Fibroblast of skin of back (primary cell): ENCODE measurements around the gene KISS1R.

Experiments used
- DNase-seq: peaks from one replicate; pipeline ENCODE4 v3.0.0-alpha.2; 2013

Gene KISS1R

DNA sequence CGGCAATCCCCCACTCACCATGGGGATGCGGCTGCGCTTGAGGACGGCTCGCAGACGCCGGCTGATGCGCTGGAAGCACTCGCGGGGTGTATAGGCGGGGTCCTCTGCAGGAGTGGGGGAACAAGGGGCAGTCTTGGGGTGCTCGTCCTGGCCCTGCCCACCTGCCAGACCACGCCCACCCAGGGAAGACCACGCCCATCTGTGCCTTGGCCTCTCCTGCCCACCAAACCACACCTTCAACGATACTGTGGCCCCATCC lies 17.2 kb upstream of the KISS1R start:
- no peak for DNase-seq

DNA sequence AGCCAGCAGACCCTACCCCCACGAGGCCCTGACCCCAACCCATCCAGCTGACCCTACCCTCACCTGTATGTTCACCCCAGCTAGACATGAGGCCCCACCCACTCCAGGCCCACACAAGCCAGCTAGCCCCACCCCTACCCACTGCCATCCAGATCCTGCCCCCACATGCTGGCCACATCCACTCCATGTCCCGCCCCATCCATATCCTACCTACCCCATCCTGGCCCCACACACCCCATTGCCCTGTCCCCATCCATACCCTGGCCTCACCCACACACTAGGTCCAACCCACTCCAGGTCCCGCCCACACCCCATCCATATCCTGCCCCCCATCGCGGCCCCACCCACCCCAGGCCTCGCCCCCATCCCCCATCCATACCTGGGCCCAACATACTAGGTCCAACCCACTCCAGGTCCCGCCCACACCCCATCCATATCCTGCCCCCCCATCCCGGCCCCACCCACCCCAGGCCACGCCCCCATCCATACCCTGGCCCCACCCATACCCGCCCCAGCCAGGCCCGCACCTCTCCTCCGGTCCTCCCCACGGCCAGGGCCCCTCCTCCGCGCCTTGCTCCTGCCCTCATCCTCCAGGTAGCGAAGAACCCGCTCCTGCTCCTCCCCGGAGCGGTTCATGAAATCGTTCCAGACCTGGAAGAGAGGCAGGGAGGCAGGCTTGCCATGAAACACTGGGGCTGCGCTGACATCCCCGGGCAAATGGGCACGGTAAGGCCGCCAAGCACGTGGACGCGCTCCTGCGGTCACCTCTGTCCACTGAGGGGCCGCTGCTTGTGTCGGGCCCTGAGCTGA lies 16.6 kb upstream of the KISS1R start:
- DNase-seq = no peak

DNA sequence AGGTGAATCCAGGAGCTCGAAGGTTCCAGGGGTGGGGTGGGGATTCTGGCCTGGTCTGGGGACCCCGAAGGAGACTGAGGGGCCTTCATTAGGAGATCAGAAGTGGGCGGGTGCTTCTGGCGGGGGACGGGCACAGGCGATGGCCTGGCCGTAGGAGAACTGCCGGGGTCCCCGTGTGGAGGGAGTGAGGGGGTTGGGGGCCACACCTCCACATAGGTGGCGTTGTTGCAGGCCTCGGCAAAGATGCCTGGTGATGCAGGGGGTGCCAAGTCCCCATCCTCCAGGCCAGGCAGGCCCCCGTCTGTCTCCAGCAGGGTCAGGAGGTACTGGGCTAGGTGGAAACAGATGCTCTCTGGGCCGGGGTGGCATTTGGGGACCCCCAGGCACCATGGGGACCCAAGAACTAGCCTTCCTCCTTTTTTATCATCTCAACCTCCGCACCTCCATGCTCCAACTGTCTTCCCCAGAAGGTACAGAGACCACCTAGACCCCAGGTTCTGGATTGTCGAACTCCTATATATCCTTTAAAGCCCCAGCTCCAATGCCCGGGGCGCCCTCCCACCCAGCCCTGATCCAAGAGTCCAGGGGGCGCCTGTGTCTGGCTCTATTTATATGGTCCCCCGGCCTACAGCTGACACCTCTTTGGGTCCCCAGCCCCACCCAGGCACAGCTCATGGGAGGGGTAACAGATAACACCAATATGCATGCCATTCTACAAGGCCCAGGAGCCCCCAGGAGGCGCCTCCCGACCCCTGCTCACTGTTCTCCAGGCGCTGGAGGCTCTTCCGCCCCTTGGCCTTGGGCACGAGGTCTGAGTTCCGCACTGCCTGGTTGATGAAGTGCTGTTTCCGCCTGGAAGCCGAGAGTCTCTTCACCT lies 15.7 kb upstream of the KISS1R start:
- DNase-seq = no peak

DNA sequence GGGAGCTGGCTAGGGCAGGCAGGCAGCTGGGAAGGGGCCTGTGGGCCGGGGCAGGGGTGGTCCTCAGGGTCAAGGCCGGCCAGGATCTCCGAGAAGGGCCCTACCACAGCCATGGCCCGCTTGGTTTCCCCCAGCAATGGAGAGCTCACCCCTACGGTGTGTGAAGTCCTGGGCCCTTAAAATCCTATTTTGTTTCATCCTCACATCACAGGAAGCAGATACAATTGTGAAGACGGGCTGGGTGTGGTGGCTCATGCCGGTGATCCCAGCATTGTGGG lies 15.1 kb upstream of the KISS1R start:
- no peak for DNase-seq

DNA sequence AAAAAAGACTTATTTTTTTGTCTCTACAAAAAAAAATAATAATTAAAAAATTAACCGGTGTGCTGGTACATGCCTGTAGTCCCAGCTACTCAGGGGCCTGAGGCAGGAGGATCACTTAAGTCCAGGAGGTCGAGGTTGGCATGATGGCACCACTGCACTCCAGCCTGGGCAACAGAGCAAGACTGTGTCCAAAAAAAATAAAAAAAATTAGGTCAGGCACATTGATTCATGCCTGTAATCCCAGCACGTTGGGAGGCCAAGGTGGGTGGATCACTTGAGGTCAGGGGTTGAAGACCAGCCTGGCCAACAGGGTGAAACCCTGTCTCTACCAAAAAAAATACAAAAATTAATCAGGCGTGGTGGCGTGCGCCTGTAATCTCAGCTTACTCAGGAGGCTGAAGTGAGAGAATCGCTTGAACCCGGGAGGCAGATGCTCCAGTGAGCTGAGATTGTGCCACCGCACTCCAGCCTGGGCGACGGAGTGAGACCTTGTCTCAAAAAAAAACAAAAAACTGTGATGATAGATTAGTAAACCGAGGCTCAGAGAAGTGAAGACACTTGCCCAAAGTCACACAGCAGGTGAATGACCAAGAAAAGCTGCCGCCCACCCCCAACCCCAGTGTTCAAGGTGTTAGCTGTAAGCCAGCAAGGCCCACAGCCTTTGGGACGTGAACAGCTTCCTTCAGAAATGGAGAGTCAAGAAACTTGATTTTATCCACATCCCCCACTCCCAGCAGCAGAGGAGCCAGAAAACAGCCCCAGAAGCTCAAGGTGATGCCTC lies 14.5 kb upstream of the KISS1R start:
- DNase-seq = no peak

DNA sequence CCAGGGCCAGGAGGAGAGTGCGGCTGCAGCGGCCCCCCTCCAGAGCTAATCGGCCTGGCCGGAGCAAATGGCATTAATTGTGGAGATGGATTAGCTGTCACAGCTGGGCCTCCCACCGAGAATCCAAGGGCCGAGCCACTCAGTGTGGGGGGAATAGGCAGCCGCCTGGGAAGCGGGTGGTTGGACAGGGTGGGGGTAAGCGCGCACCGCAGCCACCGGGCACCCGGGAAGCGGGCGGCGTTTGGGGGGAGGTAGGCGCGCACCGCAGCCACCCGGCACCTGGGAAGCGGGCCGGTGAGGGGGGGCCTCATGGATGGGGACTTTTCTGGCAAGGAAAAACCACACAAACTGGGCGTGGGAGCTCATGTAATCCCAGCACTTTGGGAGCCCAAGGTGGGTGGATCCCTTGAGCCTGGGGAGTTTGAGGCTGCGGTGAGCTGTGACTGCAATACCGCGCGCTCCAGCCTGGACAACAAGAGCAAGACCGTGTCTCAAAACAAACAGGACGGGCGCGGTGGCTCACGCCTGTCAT lies 13.8 kb upstream of the KISS1R start:
- DNase-seq = peak; percentile 21

DNA sequence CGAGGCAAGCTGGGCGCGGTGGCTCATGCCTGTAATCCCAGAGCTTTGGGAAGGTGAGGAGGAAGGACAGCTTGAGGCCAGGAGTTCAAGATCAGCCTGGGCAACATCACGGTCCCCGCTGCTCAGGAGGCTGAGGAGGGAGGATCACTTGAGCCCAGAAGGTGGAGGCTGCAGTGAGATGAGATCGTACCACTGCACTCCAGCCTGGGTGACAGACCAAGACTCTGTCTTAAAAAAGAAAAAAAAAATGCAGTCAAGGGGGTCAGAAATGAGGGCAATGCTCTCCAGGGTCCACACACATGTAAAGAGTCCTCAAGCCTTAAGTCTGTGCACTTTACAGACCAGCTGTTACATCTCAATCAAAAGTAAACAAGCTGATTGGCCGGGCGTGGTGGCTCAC lies 12.6 kb upstream of the KISS1R start:
- DNase-seq = no peak

DNA sequence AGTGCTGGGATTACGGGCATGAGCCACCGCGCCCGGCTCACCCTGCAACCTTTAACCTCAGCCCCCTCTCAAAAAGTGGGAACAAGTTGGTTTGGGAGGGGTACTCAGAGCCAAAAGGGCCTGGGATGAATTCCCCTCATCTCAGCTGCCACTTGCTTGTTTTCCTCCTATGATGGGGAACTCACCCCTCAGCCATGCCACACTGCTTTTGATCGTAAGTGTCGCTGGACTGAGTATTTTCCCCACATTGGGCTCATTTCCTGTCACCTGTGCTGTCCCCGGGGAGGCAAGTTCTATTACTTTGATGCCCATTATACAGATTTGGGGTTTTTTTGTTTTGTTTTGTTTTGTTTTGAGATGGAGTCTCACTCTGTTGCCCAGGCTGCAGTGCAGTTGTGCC lies 10.7 kb upstream of the KISS1R start:
- no peak for DNase-seq

DNA sequence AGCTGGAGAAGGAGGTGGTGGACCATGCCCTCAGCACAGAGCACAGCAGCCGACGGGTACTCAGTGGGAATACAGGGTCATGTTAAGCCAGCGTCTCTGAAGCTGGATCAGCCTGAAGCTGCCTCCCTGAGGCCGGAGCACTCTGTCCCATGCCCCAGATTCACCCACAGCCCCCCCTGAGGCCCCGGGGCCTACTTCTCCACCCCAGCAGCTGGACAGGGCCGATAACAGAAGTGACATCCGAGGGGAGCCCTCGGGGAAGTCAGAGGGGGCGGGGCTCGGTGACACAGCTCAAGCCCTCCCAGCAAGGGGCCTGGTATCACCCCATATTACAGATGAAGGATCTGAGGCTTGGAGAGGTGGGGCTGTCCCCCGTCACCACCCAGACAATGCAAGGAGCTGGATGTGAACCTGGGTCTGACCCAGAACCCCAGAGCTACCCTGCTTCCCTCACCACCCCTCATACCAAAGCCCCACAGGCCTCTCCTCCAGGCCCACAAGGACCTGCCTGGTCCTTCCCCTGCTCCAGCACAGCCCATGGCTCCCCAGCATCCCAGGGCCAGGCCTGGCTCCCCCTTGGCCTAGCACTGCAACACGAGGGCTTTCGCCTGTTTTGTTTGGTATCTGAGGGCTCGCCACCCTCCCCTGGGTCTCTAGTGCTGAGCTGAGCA lies 9.8 kb upstream of the KISS1R start:
- DNase-seq = no peak

DNA sequence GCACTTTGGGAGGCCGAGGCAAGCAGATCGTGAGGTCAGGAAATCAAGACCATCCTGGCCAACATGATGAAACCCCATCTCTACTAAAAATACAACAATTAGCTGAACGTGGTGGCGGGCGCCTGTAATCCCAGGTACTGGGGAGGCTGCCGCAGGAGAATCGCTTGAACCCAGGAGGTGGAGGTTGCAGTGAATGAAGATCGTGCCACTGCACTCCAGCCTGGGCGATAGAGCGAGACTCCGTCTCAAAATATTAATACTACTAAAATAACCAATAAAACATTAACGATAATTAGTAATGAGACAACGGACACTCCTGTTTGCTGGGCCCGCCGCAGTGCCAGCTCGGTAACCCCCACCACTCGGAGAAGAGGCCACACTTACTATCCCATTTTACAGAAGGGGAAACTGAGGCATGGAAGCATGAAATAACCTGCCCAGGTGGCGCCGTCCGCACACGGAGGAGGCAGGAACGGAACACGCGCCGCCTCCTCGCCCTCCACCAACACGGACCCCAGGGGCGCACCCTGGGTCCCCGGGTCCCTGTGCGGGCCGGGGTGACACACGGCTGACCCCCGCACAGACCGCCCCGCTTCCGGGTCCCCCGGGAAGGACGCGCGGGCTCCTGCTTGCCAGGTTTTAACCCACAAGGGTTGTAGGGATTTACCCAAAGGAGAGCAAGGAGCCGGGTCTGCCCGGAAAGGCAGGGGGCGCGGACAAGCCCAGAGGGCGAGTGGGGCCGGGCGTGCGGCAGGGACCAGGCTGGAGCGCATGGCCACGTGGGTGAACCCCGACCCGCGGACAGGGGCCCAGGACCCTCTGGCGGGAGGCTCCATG lies 5.7 kb upstream of the KISS1R start:
- no peak for DNase-seq

DNA sequence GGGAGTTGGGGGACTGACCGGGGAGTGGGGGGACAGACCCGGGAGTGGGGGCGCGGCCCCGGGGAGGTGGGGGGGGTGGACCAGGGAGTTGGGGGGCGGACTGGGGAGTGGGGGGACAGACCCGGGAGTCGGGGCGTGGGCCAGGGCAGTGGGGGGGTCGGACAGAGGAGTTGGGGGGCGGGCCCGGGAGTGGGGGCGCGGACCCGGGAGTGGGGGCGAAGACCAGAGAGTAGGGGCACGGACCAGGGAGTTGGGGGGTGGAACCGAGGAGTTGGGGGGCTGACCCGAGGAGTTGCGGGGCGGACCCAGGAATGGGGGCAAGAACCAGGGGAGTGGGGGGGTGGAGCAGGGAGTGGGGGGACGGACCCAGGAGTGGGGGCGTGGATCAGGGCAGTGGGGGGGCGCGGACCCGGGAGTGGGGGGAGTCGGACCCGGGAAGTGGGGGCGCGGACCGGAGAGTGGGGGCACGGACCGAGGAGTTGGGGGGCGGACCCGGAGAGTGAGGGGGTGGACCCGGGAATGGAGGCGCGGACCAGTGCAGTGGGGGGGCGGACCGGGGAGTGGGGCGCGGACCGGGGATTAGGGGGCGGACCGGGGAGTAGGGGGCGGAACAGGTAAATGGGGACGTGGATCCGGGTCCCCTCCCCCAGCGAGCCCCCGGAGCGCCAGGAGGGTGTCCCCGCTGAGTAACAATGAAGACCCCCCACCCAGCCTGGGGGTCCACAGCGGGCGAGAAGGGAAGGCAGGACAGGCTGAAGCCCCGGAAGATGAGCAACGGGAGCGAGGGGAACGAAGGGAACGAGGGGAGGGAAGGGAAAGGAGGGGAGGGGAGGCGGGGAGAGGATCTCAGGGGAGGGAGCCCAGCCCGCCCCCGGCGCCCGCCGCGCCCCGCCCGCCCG lies 4.7 kb upstream of the KISS1R start:
- DNase-seq = no peak

DNA sequence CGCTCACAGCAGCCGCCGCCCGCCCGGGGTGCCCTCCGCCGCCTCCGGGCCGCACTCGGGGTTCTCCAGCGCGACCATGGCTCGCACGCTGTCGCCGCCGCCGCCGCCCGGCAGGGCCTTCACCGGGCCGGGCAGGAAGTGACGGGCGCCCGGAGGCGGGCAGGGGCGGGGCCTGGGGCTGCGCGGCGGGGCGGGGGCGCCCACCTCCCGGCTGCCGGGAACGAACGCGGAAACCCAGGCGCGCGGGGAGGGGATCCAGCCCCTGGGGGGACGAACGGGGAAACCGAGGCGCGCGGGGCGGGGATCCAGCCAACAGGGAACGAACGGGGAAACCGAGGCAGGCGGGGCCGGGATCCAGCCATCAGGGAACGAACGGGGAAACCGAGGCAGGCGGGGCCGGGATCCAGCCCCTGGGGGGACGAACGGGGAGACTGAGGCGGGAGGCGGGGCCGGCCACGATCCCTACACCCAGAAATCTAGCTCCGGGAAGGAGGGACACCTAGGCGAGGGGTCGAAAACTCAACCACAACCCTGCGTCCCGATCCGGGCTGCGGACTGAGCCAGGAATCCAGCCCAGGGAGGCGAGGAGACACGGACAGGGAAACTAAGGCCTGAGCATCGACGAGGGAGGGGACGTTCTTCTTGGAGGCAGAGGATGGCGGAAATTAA lies 3.9 kb upstream of the KISS1R start, which contains the start of gene R3HDM4:
TSS of gene R3HDM4 (minus strand) at position 140 of the 669 bp plus-strand sequence. CDS start at position 78, 62 bp downstream.
- peak; percentile 69 for DNase-seq

DNA sequence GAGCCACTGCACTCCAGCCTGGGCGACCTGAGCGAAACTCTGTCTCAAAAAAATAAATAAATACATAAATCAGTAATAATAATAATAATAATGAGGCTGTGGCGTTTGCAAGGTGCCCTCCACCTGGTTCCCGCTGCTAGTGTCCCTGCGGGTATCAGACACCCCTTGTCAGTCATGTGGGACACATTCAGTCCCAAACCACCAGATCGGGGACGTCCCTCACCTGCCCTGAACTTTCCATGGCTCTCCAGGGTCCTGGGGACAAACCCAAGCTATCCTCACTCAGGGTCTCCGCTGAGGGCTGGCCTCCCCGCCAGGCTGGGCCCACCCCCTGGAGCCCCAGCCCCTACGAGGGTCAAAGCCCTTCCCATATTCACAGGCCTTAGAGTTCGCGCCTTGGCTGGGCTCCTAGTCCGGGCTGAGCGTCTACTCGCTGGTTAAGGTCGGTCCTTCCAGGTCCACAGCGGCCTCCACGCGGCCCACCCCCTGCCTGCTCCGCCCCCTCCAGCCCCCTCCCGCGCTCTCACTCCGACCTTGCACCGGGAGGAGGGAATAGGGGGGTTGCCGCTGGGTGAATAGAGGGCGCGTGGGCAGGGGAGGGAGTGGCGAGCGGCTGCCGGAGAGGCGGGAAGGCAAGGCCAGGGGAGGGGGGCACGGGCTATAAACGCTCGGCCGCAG lies 349 bp upstream of the KISS1R start:
- DNase-seq = no peak

DNA sequence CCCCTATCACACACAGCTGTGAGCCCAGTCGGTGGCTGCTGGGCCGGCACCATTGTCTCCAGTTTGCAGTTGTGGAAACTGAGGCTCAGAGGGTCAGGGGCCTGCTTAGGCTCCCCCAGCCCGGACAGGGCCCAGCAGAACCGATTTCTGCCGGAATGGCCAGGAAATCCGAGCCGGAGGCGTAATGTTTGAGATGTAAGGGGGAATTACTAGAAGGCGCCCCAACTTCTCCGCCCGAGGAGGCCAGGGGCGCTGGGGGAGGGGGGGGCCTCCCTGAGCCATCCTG lies 962 bp downstream of the KISS1R start:
- DNase-seq = no peak

DNA sequence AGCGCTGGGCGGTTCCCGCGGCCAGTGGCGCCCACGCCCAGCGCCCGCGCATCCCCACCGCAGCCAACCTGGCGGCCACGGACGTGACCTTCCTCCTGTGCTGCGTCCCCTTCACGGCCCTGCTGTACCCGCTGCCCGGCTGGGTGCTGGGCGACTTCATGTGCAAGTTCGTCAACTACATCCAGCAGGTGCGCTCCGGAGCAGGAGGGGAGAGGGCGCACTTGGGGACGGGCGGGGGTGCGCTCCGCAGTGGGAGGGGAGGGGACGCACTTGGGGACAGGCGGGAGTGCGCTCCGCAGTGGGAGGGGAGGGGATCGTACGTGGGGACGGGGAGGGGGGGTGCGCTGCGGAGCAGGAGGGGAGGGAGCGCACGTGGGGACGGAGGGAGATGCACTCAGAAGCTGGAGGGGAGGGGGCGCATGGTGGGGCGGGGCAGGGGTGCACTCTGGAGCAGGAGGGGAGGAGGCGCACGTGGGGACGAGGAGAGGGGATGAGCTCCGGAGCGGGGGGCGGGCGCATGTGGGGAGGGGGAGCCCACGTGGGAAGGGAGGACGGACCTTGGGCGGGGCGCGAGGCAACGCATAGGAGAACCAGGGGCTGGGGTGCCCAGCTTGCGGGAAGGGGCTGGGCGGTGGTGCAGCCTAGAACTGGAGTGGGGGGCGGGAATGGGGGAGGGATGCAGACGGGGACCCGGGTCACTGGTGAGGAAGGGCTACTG lies 1.5 kb downstream of the KISS1R start:
- no peak for DNase-seq

DNA sequence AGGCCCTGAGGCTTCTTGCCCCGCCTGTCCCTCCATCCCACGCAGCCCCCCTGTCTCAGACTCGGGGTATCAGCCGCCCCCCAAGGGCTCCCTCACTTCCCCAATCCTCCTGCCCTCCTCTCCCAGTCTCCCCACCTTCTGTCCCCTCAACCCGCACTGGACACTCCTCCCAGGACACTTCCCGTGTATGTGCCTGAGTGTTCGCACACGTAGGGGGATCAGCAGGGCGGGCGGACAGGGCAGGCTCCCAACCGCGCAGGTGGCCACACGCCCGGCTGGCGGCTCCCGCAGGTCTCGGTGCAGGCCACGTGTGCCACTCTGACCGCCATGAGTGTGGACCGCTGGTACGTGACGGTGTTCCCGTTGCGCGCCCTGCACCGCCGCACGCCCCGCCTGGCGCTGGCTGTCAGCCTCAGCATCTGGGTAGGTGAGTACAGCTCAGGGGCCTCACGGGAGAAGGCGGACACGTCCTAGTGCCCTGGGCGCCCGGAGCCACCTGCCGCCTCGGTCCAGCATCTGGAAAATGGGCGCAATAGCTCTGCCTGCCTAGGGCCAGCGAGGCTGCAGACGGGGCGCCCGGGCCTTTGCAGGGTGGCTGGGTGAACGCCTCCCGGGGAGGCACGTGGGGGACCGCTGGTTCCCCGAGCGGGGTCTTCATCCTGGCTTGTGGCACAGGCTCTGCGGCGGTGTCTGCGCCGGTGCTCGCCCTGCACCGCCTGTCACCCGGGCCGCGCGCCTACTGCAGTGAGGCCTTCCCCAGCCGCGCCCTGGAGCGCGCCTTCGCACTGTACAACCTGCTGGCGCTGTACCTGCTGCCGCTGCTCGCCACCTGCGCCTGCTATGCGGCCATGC lies 2.3 kb downstream of the KISS1R start:
- no peak for DNase-seq

DNA sequence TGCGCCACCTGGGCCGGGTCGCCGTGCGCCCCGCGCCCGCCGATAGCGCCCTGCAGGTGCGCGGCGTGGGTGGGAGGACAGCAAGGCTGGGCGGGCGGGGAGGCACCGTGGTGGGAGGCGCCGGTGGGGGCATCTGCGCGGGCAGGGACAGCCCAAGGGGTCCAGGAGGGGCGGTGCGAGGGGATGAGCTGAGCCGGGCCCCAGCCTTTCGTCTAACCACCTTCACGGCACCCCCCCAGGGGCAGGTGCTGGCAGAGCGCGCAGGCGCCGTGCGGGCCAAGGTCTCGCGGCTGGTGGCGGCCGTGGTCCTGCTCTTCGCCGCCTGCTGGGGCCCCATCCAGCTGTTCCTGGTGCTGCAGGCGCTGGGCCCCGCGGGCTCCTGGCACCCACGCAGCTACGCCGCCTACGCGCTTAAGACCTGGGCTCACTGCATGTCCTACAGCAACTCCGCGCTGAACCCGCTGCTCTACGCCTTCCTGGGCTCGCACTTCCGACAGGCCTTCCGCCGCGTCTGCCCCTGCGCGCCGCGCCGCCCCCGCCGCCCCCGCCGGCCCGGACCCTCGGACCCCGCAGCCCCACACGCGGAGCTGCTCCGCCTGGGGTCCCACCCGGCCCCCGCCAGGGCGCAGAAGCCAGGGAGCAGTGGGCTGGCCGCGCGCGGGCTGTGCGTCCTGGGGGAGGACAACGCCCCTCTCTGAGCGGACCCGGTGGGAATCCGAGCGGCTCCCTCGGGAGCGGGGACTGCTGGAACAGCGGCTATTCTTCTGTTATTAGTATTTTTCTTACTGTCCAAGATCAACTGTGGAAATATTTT lies 3.1 kb downstream of the KISS1R start:
- DNase-seq = no peak
